Measurements from ENCODE around the gene CHP2. TPM values are rescaled to one million over a fixed set of nuclear protein-coding genes. Genes with fewer than 3 reads are reported as not detected.

The CHP2 gene
- polyA plus RNA-seq, 1 donor (not counting 4 experiments of a cell fraction or from before 2014, with no cell fraction given): 0.20 TPM

GRCh38 chr16:23755484-23755809 lies 621 bp downstream of the CHP2 start:
- Histone ChIP-seq H3K4me2 (ENCODE audit: control insufficient read depth, extremely low read depth, insufficient read depth, low read depth, low read length) (no peak overlapping the region), H4K20me1 (ENCODE audit: control insufficient read depth, extremely low read depth, insufficient read depth, low read length) (no peaks in the 10 kb centered on the region), H3K27ac (ENCODE audit: control insufficient read depth, insufficient read depth, low read length) (no peak overlapping the region), H3K9me1 (ENCODE audit: control insufficient read depth, extremely low read depth, insufficient read depth, low read length) (no peaks in the 10 kb centered on the region), H3K27me3 (ENCODE audit: control insufficient read depth, extremely low read depth, insufficient read depth, low read length) (peaks cover 28% of the 10 kb centered on the region), H2AFZ (ENCODE audit: control insufficient read depth, low read length) (no peak overlapping the region), H3K79me2 (ENCODE audit: control insufficient read depth, insufficient read depth, low read length) (no peaks in the 10 kb centered on the region), H3K4me3 (ENCODE audit: control insufficient read depth in 2 of 3, extremely low read depth in 1 of 3, insufficient read depth in 2 of 3, low read depth in 1 of 3, low read length in 3 of 3) (no peak overlapping the region), H3K9ac (ENCODE audit: control insufficient read depth, extremely low read depth, insufficient read depth, low read length) (no peak overlapping the region), H3K36me3 (ENCODE audit: control insufficient read depth in 2 of 2, extremely low read depth in 1 of 2, insufficient read depth in 2 of 2, low read length in 2 of 2) (no peaks in the 10 kb centered on the region), H3K9me3 (ENCODE audit: control insufficient read depth, low read depth, low read length) (no peaks in the 10 kb centered on the region), H3K4me1 (ENCODE audit: control insufficient read depth, extremely low read depth, insufficient read depth, low read length) (no peaks in the 10 kb centered on the region)
- DNase-seq (ENCODE audit: low read depth, low spot score): no peak
- dilution Hi-C loops (cut with MboI; ENCODE audit: extremely low pct_ligation_motif_present, low sequenced_read_pairs): no loop called here
- FAIRE-seq: no peak
- TF ChIP-seq CTCF (optimal IDR thresholded peaks at IDR 0.05 in 1 of 3, IDR thresholded peaks at IDR 0.05 in 1 of 3, conservative IDR thresholded peaks at IDR 0.05 in 1 of 3; ENCODE audit: extremely low read depth in 1 of 3, insufficient read depth in 2 of 3, low read length in 3 of 3): no peak
- no peak for TF ChIP-seq EZH2 (IDR thresholded peaks at IDR 0.05; ENCODE audit: low read length)

- no peak overlapping the region for H3K4me3 ChIP-seq (ENCODE audit: control insufficient read depth in 2 of 3, extremely low read depth in 1 of 3, insufficient read depth in 2 of 3, low read depth in 1 of 3, low read length in 3 of 3)
- DNase-seq (ENCODE audit: low read depth, low spot score) (no peak), FAIRE-seq (no peak)
- no peak overlapping the region for H2AFZ ChIP-seq (ENCODE audit: control insufficient read depth, low read length)
- TF ChIP-seq EZH2 (IDR thresholded peaks at IDR 0.05; ENCODE audit: low read length) (no peak), CTCF (optimal IDR thresholded peaks at IDR 0.05 in 1 of 3, IDR thresholded peaks at IDR 0.05 in 1 of 3, conservative IDR thresholded peaks at IDR 0.05 in 1 of 3; ENCODE audit: extremely low read depth in 1 of 3, insufficient read depth in 2 of 3, low read length in 3 of 3) (no peak)
- no peaks in the 10 kb centered on the region for H3K9me1 ChIP-seq (ENCODE audit: control insufficient read depth, extremely low read depth, insufficient read depth, low read length)
- no peak overlapping the region for H3K27ac ChIP-seq (ENCODE audit: control insufficient read depth, insufficient read depth, low read length)
- H3K27me3 ChIP-seq (ENCODE audit: control insufficient read depth, extremely low read depth, insufficient read depth, low read length): peaks cover 28% of the 10 kb centered on the region
- dilution Hi-C loops (cut with MboI; ENCODE audit: extremely low pct_ligation_motif_present, low sequenced_read_pairs): no loop called here
- no peaks in the 10 kb centered on the region for H3K36me3 ChIP-seq (ENCODE audit: control insufficient read depth in 2 of 2, extremely low read depth in 1 of 2, insufficient read depth in 2 of 2, low read length in 2 of 2)
- no peak overlapping the region for H3K4me2 ChIP-seq (ENCODE audit: control insufficient read depth, extremely low read depth, insufficient read depth, low read depth, low read length)
- H3K9me3 ChIP-seq (ENCODE audit: control insufficient read depth, low read depth, low read length): no peaks in the 10 kb centered on the region
- H4K20me1 ChIP-seq (ENCODE audit: control insufficient read depth, extremely low read depth, insufficient read depth, low read length): no peaks in the 10 kb centered on the region
- H3K79me2 ChIP-seq (ENCODE audit: control insufficient read depth, insufficient read depth, low read length): no peaks in the 10 kb centered on the region
- no peaks in the 10 kb centered on the region for H3K4me1 ChIP-seq (ENCODE audit: control insufficient read depth, extremely low read depth, insufficient read depth, low read length)
- H3K9ac ChIP-seq (ENCODE audit: control insufficient read depth, extremely low read depth, insufficient read depth, low read length): no peak overlapping the region
These were observed 2.3 kb downstream of the CHP2 start for GRCh38 chr16:23757116-23757515.
